ENCODE results near the gene SMC1B. TPM values are rescaled to one million over a fixed set of nuclear protein-coding genes. Genes with fewer than 3 reads are reported as not detected.

SMC1B gene
- total and polyA plus RNA-seq, 2 of the 8 experiments (the other 6 are each of a cell fraction or from before 2014, with no cell fraction given), result 0.02 TPM; not detected in 1

DNA sequence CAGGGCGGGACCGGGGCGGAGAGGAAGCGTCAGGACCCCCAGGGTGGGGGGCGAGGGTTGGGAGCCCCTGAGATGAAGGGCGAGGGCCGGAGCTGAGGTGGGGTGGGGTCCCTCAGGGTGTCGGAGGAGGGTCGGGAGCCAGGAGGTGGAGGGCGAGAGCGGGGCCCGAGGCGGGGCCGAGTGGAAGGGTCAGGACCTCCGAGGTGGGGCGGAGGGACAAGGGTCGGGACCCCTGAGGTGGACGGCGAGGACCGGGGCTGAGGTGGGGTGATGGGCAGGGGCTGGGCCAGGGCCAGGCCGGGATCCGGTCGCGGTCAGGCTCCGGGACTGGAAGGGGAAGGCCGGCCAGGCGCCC, 409 bp downstream of the SMC1B start (continued):
- no peak for TF ChIP-seq EZH2 (IDR thresholded peaks at IDR 0.05; ENCODE audit: low read depth, low read length, severe bottlenecking)
- no peak for TF ChIP-seq MAFK (IDR thresholded peaks at IDR 0.05; ENCODE audit: low read depth, low read length)
- TF ChIP-seq KDM5A (IDR thresholded peaks at IDR 0.05; ENCODE audit: low read length), result no peak
- TF ChIP-seq KDM1A (IDR thresholded peaks at IDR 0.05; ENCODE audit: borderline replicate concordance, low read length), result no peak
- TF ChIP-seq POLR2AphosphoS5 (IDR thresholded peaks at IDR 0.05; ENCODE audit: low read depth, low read length), result no peak
- no peak for TF ChIP-seq SRF (IDR thresholded peaks at IDR 0.05; ENCODE audit: low read depth, low read length)
- no peak for TF ChIP-seq SUZ12 (IDR thresholded peaks at IDR 0.05; ENCODE audit: low read length)
- no peak for TF ChIP-seq ASH2L (IDR thresholded peaks at IDR 0.05; ENCODE audit: low read length)
- no peak for TF ChIP-seq CEBPB (IDR thresholded peaks at IDR 0.05; ENCODE audit: low read depth, low read length)
